ENCODE results near the gene THRSP.
"Not testable (repeated sequence)": the region's sequence is repeated elsewhere in the genome, so short reads cannot be mapped to it uniquely, and the experiment has no call there.

The THRSP gene

DNA sequence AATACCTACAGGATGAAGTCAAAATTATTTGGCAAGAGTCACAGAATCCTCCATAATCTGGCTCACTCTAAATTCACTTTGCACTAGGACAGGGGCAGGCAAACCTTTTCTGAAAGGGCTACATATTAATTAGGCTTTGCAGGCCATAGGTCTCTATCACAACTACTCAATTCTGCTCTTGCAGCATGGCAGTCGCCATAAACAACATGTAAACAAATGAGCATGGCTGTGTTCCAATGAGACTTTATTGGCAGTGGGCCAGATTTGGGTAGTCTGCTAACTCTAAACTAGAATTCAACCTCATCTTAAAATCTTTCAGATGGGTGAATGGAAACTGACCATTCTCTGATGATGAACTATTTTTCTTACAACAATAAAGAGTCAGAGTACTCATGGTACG is 5.8 kb downstream of the THRSP start:
- no peak for DNase-seq

- DNase-seq: no peak
Measured at GRCh38 chr11:78070621-78071020, 7.0 kb downstream of the THRSP start.

DNA sequence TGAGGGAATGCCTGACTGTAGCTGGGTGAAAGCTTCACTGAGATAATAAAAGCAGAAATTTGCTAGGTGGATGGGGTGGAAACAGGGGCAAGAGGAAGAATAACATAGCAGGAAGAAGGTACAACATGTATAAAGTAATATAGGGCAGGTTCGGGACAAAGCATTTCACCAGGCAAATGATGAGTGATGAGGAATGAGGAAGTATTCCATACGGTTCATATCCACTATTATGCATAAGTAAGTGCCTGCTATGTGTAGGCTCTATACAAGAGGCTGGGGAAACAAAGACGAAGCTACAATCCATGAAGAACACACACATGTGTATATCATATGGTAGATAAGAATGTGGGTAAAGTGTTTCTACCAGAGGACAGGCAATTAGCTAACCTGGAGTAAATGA is 8.1 kb downstream of the THRSP start:
- DNase-seq: no peak

DNA sequence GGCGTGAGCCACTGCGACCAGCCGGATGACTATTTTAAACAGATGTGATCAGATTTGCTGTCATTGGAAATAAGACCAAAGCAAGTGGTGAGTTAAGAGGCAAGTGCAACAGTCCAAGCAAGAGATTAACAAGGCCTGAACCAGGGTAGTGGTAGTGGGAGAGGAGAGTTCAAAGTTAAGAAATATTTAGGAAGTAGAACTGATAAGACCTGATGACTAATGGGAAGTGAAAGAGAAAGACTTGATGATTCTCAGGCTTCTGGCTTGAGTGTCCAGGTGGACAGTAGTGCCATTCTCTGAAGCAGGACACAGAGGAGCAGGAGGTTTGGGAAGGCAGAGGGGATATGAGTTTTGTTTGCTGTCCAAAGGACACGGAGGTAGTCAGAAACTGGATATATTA is 8.8 kb downstream of the THRSP start:
- no peak for DNase-seq

DNA sequence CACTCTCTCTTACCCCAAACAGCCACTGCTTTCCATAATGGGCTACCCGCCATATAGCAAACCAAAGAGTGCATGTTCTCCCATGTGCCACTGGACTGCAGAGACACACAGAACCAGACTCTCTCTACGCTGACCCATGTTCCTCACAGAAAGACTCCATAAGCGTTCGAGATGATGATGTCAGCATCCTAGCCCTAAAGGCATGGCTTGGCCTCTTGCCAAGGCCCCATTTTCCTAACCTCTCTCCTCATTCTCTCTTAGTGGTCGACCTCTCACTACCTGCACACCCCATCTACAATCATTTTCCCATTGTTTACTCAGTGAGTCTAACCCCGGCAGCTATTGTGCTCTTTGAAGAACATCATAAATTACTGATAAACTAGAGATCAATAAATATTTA is 11.1 kb downstream of the THRSP start:
- no peak for DNase-seq

DNA sequence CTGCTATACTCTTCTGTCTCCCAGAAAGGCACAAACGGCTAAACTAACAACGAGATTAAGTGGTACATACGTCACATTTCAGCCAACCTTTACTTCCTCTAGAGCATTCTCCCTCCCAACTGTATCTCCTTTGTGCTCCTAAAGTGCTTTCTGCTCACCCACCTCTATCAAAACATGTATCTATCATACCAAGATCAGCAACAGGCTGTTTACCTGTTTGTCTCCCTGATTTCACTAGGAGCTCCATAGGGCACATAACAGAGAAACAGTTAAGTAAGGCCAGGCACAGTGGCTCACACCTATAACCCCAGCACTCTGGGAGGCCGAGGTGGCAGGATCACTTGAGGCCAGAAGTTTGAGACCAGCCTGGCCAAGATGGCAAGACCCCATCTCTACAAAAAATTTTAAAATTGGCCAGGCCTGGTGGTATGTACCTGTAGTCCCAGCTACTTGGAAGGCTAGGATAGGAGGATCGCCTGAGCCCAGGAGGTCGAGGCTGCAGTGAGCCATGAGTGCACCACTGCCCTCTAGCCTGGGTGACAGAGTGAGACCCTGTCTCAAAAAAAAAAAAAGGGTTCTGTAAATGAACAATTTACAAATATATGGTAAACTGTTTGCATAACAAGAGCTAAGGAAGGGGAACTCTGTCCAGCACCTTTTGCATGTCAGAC is 13.2 kb downstream of the THRSP start:
- no peak for DNase-seq

DNA sequence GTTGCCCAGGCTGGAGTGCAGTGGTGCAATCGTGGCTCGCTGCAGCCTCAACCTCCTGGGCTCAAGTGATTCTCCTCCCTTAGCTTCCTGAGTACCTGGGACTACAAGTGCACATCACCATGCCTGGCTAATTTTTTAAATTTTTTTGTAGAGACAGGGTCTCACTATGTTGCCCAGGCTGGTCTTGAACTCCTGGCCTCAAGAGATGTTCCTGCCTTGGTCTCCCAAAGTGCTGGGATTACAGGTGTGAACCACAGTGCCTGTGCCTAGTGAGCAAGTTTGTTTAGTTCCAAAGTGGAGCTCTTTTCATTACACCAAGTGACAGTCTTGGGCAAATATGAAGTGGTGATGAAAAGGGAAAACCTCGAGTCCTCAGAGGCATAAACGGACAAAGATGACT is 13.9 kb downstream of the THRSP start:
- DNase-seq: not testable (repeated sequence)

DNA sequence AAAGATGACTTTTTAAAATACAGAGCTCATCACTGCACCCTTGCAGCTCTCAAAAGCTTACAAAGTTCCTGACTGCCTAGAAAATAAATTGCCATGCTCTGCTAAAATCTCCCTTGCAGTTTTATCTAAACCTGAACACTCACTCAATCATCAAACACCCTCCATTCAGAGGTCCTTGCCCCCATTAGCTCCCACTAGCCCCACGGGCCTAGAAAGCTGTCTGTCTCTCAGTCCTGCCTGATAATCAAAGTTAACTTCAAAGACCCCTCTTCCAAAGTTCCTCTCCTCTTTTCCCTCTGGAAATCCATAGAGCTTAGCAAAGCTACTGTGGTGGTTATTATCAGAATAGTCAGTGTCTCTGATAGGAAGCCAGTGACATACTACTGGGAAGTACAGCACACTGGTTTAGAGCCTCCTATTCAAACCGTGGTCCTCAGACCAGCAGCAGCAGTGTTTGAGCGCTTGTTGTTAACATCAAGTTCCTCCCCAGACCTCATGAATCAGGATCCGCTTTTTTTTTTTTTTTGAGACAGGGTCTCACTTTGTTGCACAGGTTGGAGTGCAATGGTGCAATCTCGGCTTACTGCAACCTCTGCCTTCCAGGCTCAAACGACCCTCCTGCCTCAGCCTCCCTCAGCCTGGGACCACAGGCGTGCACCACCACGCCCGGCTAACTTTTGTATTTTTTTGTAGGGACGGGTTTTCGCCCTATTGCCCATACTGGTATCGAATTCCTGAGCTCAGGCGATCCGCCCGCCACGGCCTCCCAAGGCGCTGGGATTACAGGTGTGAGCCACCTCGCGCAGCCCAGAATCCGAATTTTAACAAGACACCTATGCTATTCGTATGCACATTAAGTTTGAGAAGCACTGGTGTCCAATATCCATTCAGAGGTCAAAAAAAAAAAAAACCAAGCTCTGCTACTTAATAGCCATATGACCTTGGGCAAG is 14.8 kb downstream of the THRSP start:
- no peak for DNase-seq

DNA sequence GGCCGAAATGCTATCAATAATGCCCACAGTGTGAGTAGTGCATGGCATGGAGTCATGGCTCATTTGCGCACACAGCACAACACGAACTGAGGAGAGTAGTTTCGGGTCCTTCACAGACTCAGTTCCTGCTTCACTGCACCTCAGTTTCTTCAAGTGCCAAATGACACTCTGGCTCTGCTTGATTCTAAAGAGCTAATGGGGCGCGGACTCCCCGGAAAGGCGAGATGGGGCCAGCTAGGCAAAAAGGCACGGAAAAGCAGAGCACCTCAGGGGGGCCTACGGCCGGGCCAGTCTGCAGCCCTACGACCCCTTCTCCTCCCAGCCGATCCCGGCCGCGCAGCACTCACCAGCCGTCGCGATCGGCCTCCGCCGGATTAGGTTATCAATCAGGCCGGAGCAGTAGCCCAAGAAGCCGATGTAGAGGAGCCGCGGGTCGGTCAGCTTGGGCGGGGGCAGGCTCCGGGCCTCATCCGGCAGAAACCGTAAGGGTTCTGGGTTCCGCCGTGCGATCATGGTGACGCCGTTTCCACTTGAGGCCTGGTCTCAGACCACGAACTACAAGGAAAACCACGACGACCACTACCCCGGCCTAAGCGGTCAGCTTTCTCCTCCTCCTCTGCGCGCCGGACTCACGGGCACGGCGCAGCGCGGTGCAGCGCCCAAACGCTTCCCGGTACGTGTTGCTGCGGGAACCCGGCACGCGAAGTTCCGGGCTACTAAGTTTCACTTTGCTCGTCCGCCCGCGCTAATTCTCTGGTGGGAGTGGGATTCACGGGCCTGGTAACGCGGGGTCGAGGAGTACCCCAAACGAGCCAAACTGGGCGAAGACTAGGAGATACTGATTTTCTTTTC is 15.8 kb downstream of the THRSP start, which contains the start of gene NDUFC2:
NDUFC2 (minus strand) TSS at position 631 of the 852 bp plus-strand sequence; CDS start at position 513, 118 bp downstream.
- peak; percentile 63 for DNase-seq

GRCh38 chr11:78080084-78080817 is 16.6 kb downstream of the THRSP start:
- no peak for DNase-seq

DNA sequence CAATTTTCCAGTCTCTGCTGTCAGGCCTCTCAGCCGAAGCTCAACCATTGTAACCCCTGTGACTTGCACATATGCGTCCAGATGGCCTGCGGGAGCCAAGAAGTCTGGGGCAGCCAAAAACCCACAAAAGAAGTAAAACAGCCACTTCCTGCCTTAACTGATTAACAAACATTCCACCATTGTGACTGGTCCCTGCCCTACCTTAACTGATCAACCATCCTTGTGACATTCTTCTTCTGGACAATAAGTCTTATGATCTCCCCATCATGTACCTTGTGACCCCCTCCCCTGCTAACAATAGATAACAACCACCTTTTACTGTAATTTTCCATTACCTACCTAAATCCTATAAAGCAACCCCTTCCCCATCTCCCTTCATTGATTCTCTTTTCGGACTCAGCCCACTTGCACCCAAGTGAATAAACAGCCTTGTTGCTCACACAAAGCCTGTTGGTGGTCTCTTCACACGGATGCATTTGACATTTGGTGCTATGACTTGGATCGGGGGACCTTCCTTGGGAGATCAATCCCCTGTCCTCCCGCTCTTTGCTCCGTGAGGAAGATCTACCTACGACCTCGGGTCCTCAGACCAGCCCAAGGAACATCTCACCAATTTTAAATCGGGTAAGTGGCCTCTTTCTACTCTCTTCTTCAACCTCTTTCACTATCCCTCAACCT is 17.3 kb downstream of the THRSP start:
- no peak for DNase-seq

DNA sequence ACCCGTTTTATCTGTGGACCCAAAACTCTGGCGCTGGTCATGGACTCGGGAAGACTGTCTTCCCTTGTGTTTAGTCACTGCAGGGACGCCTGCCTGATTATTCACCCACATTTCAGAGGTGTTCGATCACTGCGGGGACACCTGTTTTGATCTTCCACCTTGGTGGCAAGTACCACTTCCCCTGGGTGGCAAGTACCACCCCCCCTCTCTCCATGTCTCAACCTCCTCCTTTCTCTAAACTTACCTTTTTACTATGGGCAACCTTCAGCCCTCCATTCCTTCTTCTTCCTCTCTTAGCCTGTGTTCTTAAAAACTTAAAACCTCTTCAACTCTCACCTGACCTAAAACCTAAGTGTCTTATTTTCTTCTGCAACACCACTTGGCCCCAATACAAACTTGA is 17.9 kb downstream of the THRSP start:
- no peak for DNase-seq

GRCh38 chr11:78082146-78082545 is 18.5 kb downstream of the THRSP start:
- no peak for DNase-seq

- DNase-seq: no peak
Measured at GRCh38 chr11:78083021-78083420, 19.4 kb downstream of the THRSP start.

DNA sequence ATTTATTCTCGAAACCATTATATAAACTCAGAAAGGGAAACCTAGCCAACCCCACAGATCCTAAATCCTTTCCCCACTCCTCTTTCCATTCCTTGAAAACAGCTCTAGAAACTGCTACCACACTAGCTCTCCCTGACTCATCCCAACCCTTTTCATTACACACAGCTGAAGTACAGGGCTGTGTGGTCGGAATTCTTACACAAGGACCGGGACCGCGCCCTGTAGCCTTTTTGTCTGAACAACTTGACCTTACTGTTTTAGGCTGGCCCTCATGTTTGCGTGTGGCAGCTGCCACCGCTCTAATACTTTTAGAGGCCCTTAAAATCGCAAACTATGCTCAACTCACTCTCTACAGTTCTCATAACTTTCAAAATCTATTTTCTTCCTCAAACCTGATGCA is 20.8 kb downstream of the THRSP start:
- DNase-seq: not testable (repeated sequence)

DNA sequence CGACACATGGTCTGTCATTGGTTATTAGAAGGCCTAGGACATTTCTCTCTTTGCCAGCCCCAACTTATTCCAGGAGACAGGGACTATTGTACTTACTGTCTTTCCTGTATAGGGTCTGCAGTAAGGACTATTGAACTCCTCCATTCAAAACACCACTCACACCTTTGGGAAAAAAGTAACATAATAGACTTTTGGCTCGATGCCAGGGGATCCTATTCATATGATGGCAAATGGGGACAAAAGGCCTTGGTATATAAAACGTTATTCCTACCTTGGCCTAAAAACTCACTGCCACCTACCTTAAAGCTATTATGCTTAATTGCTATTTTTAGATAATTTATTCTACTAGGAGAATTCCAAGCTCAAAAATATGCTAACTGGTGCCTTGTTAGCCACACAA is 22.3 kb downstream of the THRSP start:
- no peak for DNase-seq

GRCh38 chr11:78086521-78087074 is 22.9 kb downstream of the THRSP start:
- not testable (repeated sequence) for DNase-seq

DNA sequence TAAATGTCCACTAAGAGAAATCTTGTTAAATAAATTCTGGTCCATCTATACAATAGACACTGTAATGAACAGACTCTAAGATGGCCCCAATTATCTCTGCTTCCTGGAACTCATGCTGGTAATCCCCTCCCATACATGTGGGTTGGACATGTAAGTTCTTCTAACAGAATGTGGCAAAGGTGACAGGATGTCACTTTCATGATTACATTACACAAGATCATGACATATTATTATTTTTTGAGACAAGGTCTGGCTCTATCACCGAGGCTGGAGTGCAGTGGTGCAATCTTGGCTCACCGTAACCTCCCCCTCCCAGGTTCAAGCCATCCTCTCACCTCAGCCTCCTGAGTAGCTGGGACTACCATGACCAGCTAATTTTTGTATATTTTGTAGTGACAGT is 30.6 kb downstream of the THRSP start:
- DNase-seq: no peak

- DNase-seq: no peak
Measured at GRCh38 chr11:78097666-78098385, 34.2 kb downstream of the THRSP start.

DNA sequence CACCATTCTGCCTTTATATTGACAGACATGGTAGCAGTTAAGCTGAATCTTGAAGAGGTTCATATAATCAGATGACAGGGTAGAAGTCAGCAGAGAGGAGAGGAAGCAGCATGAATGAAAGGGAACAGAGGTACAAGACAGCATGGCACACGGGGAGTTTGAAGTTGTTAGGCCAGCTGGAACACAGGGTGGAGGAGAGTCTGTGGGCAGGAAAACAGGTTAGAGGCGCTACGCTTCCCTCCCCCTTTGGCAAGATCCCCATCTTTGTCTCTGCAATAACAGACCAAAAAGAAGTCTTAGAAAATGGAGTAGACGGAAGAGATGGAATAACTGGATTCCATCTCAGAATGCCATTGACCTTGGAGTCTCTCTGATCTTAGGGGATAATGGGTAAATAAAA is 36.0 kb downstream of the THRSP start:
- DNase-seq: no peak

GRCh38 chr11:78100261-78100660 is 36.6 kb downstream of the THRSP start:
- no peak for DNase-seq

All from activated CD4-positive, alpha-beta T cell treated with anti-CD3 and anti-CD28 coated beads, Interleukin-2, amount 50 U/mL, for 1 hour (primary cell).